HG03159 (cell line): ENCODE results near the gene NPR1.
"Not testable (repeated sequence)": the region's sequence is repeated elsewhere in the genome, so short reads cannot be mapped to it uniquely, and the experiment has no call there.

Experiments used
- ATAC-seq: cut with Tn5 transposase; IDR thresholded peaks from one replicate; pipeline ENCODE4 v1.9.1; 2021; ENCODE audit warnings: mild to moderate bottlenecking, moderate library complexity; ENCODE audit not compliant: unreplicated experiment

The NPR1 gene

GRCh38 chr1:153679337-153680119, 1.0 kb downstream of the NPR1 start:
- ATAC-seq: no peak

- ATAC-seq: no peak
Measured at GRCh38 chr1:153680120-153680403, 1.6 kb downstream of the NPR1 start.

DNA sequence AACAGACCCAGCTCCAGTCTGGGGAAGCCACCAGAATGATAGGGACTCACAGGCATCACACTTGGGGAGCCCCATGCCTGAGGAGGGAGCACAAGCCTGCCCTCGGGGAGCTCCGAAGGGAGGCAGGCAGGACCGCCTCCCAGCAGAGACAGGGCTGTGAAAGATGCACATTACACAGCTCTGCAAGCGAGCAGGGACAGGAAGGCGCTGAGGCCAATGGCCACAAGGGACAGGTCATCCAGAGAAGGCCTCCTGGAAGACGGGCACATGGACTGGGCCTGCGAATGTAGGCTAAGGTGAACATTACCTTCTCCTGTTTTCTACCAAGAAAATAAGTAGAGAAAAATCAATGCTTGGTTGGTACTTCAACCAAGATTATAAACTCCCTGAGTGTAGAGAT, 4.2 kb downstream of the NPR1 start:
- ATAC-seq: no peak

DNA sequence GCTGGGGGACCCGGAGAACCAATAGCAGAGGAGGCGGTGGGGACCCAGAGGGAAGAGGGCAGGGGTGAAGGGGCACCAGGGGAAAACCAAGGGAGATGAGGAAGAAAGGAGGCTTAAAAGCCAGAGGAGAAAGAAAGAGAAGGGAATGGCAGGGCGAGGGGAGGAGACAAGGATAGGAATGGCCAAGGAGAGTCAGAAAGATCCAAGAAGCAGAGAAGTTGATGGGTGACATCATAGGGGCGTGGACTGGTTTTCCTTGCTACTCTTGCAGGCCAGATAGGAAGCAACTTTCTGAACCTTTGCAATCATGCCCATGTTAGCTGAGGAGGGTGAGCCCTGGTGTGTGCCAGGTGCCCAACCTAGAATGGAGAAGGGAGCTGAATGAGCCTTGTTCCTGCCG, 5.4 kb downstream of the NPR1 start:
- no peak for ATAC-seq

- ATAC-seq: no peak
Measured at GRCh38 chr1:153684892-153685291, 6.4 kb downstream of the NPR1 start.

GRCh38 chr1:153685544-153686340, 7.3 kb downstream of the NPR1 start:
- no peak for ATAC-seq

DNA sequence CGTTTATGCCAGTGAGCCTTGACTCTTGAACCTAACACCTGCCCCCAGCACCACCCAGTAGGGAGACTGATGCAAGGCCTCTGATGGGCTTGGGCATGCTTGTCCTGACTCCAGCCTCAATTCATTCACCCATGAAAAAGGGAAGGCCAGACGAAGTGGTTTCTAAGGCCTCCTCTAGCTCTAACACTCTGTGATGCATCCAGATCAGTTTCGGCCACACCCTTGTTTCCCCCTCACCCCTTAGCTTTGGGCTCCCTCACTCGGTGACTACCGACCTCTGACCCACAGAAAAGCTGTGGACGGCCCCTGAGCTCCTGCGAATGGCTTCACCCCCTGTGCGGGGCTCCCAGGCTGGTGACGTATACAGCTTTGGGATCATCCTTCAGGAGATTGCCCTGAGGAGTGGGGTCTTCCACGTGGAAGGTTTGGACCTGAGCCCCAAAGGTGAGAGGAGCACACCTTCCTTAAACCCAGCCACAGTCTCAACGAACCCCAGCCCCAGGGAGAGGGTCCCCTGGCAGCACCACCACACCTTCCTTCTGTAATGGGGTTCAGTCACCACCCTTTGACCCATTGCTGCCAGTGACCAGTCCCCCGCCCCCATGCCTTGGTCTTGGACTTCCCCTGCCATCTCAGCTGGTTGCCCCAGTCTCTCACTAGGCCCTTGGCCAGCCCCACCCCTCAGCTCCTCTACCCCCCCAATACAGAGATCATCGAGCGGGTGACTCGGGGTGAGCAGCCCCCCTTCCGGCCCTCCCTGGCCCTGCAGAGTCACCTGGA, 9.0 kb downstream of the NPR1 start:
- ATAC-seq: no peak

- ATAC-seq: no peak
Measured at GRCh38 chr1:153688276-153688675, 9.8 kb downstream of the NPR1 start.

- ATAC-seq: no peak
Measured at GRCh38 chr1:153688736-153689328, 10.3 kb downstream of the NPR1 start.

- ATAC-seq: no peak
Measured at GRCh38 chr1:153693466-153693865, 15.0 kb downstream of the NPR1 start.

DNA sequence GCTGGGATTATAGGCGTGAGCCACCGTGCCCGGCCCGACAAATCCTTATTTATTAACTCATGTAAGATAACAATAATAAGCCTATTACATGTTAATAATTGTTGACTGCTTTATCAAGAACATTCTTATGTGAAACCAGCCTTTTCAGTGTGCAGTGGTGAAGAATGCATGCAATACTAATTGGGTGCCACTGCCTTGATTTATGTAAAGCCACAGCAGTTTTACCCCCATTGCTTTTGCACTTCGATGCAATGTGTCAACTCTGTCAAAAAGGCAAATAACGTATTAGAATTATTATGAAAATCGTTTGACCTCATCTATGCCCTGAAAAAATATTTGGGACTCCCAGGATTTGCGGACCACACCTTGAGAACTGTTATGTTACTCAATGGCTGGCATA, 18.3 kb downstream of the NPR1 start:
- ATAC-seq: no peak

DNA sequence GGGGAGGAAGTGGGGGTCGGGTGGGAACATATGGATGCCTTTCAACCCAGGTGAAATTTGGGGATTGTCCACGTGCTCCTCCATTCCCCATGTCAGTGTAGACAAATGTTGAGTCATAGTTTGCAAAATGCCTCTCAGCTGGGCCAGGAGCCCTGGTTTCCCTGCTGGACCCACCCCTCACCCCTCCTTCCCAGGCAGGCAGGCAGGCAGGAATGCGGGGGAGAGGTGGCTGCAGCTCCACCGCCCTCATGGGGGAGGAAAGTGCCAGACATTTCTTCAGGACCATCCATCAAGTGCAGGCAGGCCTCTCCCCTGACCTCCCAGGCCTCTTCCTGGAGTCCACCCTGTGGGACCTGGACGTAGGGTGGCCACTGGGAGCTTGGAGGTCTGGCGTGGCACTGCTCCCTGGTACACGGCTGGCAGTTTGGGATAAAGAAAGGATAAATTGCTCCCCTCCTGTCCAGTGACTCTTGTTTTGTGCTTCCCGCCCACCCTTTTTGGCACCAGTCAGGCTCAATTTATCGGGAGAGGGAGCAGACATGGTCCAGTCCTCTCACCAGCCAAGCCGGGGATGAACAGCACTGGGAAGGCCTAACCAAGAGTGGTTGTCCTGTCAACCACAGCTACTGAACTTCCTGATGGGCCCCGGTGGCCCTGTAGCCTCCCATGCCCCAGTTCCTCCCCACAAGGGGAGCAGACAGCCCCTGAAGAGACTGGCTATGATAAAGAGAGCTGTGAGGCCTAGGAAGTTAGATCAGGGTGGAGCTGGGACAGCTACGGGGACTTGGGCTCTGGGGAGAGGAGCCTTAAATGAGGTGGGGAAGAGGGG, 18.9 kb downstream of the NPR1 start:
- no peak for ATAC-seq

GRCh38 chr1:153698020-153698922, 19.8 kb downstream of the NPR1 start:
- no peak for ATAC-seq

DNA sequence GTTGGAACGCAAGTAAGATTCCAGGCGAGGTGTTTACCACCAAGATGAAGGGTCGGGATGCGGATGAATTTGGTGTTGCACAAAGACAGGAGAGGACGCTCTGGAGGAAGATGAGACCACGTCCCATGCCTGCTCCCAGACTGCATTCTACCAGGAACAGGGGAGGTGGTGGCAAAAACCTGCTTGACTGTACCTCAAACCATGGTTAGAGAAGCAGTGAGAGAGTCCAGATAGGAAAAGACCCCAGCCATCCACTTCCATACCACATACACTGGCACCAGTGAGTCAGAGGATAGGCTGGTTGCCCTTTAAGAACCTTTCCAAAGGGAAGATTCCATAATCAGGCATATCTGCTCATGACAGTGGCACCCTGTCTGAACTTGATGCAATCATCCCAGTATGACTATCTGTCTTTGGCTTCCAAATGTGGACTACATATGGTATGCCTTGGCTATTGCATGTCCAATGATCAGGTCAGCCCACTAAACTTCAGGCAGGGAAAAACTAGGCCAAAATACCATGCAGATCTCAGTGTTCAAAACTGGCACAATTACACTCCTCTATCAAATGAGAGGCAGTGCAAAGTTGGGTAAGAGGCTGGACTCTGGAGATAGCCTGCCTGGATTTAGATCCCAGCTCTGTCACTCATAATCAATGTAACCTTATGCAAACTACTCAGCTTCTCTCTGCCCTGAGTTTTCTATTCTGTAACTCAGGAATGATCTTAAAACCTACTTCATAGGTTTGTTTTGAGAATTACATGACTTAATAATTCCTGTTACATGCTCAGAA, 20.6 kb downstream of the NPR1 start:
- ATAC-seq: no peak

DNA sequence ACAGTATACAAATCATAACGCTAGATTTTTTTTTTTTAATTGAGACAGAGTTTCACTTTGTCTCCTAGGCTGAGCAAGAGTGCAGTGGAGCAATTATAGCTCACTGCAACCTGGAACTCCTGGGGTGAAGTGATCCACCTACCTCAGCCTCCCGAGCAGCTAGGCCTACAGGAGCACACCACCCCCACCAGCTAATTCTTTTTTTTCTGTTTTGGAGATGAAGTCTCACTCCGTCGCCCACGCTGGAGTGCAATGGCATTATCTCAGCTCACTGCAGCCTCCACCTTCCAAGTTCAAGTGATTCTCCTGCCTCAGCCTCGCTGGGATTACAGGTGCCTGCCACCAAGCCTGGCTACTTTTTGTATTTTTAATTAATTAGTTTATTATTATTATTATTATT, 21.3 kb downstream of the NPR1 start:
- no peak for ATAC-seq

GRCh38 chr1:153705484-153705883, 27.0 kb downstream of the NPR1 start:
- no peak for ATAC-seq

DNA sequence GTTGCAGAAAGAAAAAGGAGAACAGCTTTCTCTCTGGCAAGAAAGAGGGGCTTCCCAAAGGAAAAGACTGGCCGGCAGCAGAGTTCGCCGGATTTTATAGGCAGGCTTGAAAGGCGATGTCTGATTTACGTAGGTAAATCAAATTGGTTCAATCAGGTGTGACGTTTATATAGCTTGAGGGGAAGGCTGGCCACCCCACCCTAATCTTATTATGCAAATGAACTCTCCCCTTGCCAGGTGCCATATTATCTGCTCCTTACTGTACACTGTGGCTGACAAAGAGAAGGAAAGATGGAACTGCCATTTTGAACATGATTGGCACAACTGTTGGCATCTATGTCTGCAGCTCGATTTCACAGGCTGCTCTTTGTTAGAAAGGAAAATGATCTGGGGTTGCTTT, 32.5 kb downstream of the NPR1 start:
- no peak for ATAC-seq

DNA sequence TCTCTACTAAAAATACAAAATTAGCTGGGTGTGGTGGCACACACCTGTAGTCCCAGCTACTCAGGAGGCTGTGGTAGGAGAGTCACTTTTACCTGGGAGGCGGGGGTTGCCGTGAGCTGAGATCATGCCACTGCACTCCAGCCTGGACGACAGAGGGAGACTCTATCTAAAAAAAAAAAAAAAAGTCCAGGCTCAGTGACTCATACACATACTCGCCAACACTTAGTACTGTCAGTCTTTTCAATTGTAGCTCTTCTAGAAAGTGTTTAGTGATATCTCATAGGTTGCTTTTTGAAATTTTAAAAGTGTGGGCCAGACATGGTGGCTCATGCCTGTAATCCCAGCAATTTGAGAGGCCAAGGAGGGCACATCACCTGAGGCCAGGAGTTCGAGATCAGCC, 37.7 kb downstream of the NPR1 start:
- ATAC-seq: not testable (repeated sequence)

GRCh38 chr1:153717330-153717729, 38.8 kb downstream of the NPR1 start:
- no peak for ATAC-seq
